PC-9 (cell line): Measurements from ENCODE around the gene NFYC.

ENCODE experiments used
- CTCF ChIP-seq: fragments of 200-600 bp; sonication (generic); conservative IDR thresholded peaks from 2 replicates; pipeline ENCODE4 v1.6.1; 2017; ENCODE audit warnings: mixed run types, antibody characterized with exemption, mild to moderate bottlenecking, moderate library complexity
- EZH2 ChIP-seq: fragments of 200-600 bp; sonication (generic); IDR thresholded peaks from 2 replicates; pipeline ENCODE4 v1.8.0; 2017; ENCODE audit warnings: antibody characterized with exemption, low read depth

DNA sequence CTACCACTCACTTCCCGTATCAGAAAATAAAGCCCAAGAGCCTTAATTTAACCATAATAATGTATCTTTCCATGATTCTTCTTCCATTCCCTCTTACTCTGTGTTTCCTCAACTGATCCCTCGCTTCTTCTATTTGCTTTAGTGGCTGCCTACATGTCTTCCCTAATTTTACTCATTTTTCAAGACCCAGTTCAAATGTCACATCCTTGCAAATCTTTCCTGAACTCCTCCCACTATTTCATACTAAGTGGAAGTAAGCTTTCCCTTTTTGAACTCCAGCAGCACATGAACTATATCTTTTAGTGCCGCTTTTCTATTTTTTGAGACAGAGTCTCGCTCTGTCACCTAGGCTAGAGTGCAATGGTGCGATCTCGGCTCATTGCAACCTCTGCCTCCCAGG is 3.8 kb upstream of the NFYC start:
- TF ChIP-seq EZH2 (no peak), CTCF (no peak)
